Upper lobe of left lung (tissue), 4 donors: ENCODE data around the gene EIF4G3.

Source experiments
- CTCF ChIP-seq, 6 experiments: fragments of 450-650 bp in 4 of 6; fragments of 200-600 bp in 2 of 6; sonication (generic) in 2 of 6; IDR thresholded peaks; one replicate each; pipeline ENCODE4 v1.5.1; 2016 to 2019; ENCODE audit warnings: antibody characterized with exemption in 6 of 6
- POLR2A ChIP-seq, 4 donors: fragments of 450-650 bp; IDR thresholded peaks; one replicate each; pipeline ENCODE4 v1.5.1; 2016 to 2017; ENCODE audit warnings: antibody characterized with exemption in 4 of 4, mild to moderate bottlenecking in 2 of 4

DNA sequence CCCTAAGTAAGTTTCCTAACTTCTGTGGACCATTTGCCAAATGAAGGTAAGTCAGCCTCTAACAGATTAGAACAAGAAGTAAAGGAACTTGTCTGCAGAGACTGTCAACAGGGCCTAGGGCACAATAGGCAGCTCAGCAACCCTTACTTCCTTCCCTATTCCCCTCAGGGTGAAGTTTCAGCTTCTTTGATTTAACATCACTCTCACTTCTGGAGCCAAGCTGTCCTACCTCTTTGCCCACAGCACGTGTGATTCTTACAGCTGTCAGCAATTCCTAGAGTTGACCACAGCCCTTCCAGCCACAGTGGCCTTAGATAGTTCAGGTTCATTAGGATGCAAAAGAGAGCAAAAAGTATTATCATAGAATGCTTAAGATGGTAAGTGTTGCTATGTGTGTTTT is 7.6 kb upstream of the EIF4G3 start:
- no peak for TF ChIP-seq POLR2A (IDR thresholded peaks at IDR 0.05)
- TF ChIP-seq CTCF (IDR thresholded peaks at IDR 0.05) = no peak
